Astrocyte (in vitro differentiated cells and primary cell): ENCODE results near the gene OTOP3. TPM values are rescaled to one million over a fixed set of nuclear protein-coding genes. Genes with fewer than 3 reads are reported as not detected.
"Not testable (repeated sequence)": the region's sequence is repeated elsewhere in the genome, so short reads cannot be mapped to it uniquely, and the experiment has no call there.

Source experiments
- DNase-seq: peaks from one replicate; pipeline ENCODE4 v3.0.0-alpha.2; 2010; ENCODE audit warnings: low read depth
- FAIRE-seq: peaks from 2 replicates; lab custom pipeline; 2011; peaks lifted over from hg19 to GRCh38; lab: Jason Lieb, UNC
- H2AFZ ChIP-seq: 2 replicates; pipeline ENCODE4 v1.6.0; 2012; ENCODE audit warnings: low read depth, low read length, inconsistent platforms
- H3K27ac ChIP-seq: 2 replicates; pipeline ENCODE4 v1.5.1; 2011; ENCODE audit warnings: low read depth, low read length, inconsistent platforms
- H3K27me3 ChIP-seq: 2 replicates; pipeline ENCODE4 v1.6.0; 2011; ENCODE audit warnings: low read length, inconsistent platforms; ENCODE audit not compliant: insufficient read depth
- H3K36me3 ChIP-seq: 2 replicates; pipeline ENCODE4 v1.5.1; 2011; ENCODE audit warnings: low read length, inconsistent platforms; ENCODE audit not compliant: insufficient read depth
- H3K4me1 ChIP-seq: 2 replicates; pipeline ENCODE4 v1.5.1; 2011; ENCODE audit warnings: low read length, inconsistent platforms; ENCODE audit not compliant: insufficient read depth
- H3K4me2 ChIP-seq: 2 replicates; pipeline ENCODE4 v1.6.0; 2012; ENCODE audit warnings: low read length, inconsistent platforms
- H3K4me3 ChIP-seq: 2 replicates; pipeline ENCODE4 v1.5.1; 2011; ENCODE audit warnings: low read depth, mild to moderate bottlenecking, low read length, inconsistent platforms; ENCODE audit not compliant: insufficient read depth
- H3K79me2 ChIP-seq: 2 replicates; pipeline ENCODE4 v1.6.0; 2012; ENCODE audit warnings: mild to moderate bottlenecking, low read length, inconsistent platforms; ENCODE audit not compliant: insufficient read depth
- H3K9ac ChIP-seq: 2 replicates; pipeline ENCODE4 v1.6.0; 2012; ENCODE audit warnings: mild to moderate bottlenecking, low read length, inconsistent platforms
- H3K9me3 ChIP-seq: 2 replicates; pipeline ENCODE4 v1.5.1; 2012; ENCODE audit warnings: low read depth, mild to moderate bottlenecking, low read length, inconsistent platforms; ENCODE audit not compliant: insufficient read depth
- H4K20me1 ChIP-seq: 2 replicates; pipeline ENCODE4 v1.6.0; 2012; ENCODE audit warnings: low read length, inconsistent platforms; ENCODE audit not compliant: insufficient read depth
- H3K27ac Mint-ChIP-seq: one replicate; pipeline ENCODE4 v1.8.0; 2021; ENCODE audit warnings: mild to moderate bottlenecking, mixed read lengths; ENCODE audit not compliant: unreplicated experiment
- H3K27me3 Mint-ChIP-seq: one replicate; pipeline ENCODE4 v1.8.0; 2021; ENCODE audit warnings: low read depth, mixed read lengths; ENCODE audit not compliant: unreplicated experiment
- H3K36me3 Mint-ChIP-seq: one replicate; pipeline ENCODE4 v1.8.0; 2021; ENCODE audit warnings: low read depth, mixed read lengths; ENCODE audit not compliant: unreplicated experiment
- H3K4me1 Mint-ChIP-seq: one replicate; pipeline ENCODE4 v1.8.0; 2021; ENCODE audit warnings: low read depth, mixed read lengths; ENCODE audit not compliant: unreplicated experiment
- H3K4me3 Mint-ChIP-seq: one replicate; pipeline ENCODE4 v1.8.0; 2021; ENCODE audit warnings: mild to moderate bottlenecking, moderate library complexity, mixed read lengths; ENCODE audit not compliant: unreplicated experiment
- H3K9me3 Mint-ChIP-seq: one replicate; pipeline ENCODE4 v1.8.0; 2021; ENCODE audit warnings: mild to moderate bottlenecking, mixed read lengths; ENCODE audit not compliant: unreplicated experiment
- CTCF ChIP-seq: IDR thresholded peaks from 2 replicates; pipeline ENCODE4 v1.5.1; 2011; ENCODE audit warnings: low read depth, mild to moderate bottlenecking, inconsistent platforms, low read length, moderate library complexity; ENCODE audit not compliant: insufficient read depth
- EZH2 ChIP-seq: IDR thresholded peaks from 2 replicates; pipeline ENCODE4 v1.6.1; 2012; ENCODE audit warnings: mild to moderate bottlenecking, low read length, inconsistent platforms; ENCODE audit not compliant: insufficient read depth
- total RNA-seq: library from RNA; stranded (reverse); gene quantifications from 2 replicates; pipeline ENCODE4 v1.2.1, GENCODE V29; 2021

The OTOP3 gene
- total RNA-seq, 1 donor from 2014 or later = not detected

GRCh38 chr17:74903034-74903433 is 32.7 kb upstream of the OTOP3 start:
- Mint-ChIP-seq H3K4me1 (no peaks in the 10 kb centered on the region), H3K36me3 (no peaks in the 10 kb centered on the region), H3K9me3 (peaks cover 7% of the 10 kb centered on the region), H3K27ac (no peak overlapping the region), H3K4me3 (no peak overlapping the region), H3K27me3 (peaks cover 55% of the 10 kb centered on the region)
- H3K27me3 ChIP-seq = peaks cover 5% of the 10 kb centered on the region
- FAIRE-seq = no peak
- H3K36me3 ChIP-seq = no peaks in the 10 kb centered on the region
- H2AFZ ChIP-seq = no peak overlapping the region
- no peaks in the 10 kb centered on the region for H3K79me2 ChIP-seq
- no peak overlapping the region for H3K9ac ChIP-seq
- no peak overlapping the region for H3K27ac ChIP-seq
- H3K4me1 ChIP-seq = no peaks in the 10 kb centered on the region
- H3K4me2 ChIP-seq = no peak overlapping the region
- no peaks in the 10 kb centered on the region for H3K9me3 ChIP-seq
- no peak for DNase-seq
- no peaks in the 10 kb centered on the region for H4K20me1 ChIP-seq
- no peak overlapping the region for H3K4me3 ChIP-seq
- TF ChIP-seq EZH2 (no peak), CTCF (no peak)

- H3K9me3 ChIP-seq = no peaks in the 10 kb centered on the region
- H3K36me3 ChIP-seq = no peaks in the 10 kb centered on the region
- no peaks in the 10 kb centered on the region for H3K4me1 ChIP-seq
- no peaks in the 10 kb centered on the region for H3K36me3 Mint-ChIP-seq
- no peaks in the 10 kb centered on the region for H3K79me2 ChIP-seq
- H3K4me1 Mint-ChIP-seq = no peaks in the 10 kb centered on the region
- H4K20me1 ChIP-seq = no peaks in the 10 kb centered on the region
- peaks cover 55% of the 10 kb centered on the region for H3K27me3 Mint-ChIP-seq
- no peak for TF ChIP-seq EZH2
- no peak for TF ChIP-seq CTCF
- no peak overlapping the region for H3K4me2 ChIP-seq
- no peak overlapping the region for H2AFZ ChIP-seq
- no peak overlapping the region for H3K27ac Mint-ChIP-seq
- no peak overlapping the region for H3K4me3 Mint-ChIP-seq
- H3K4me3 ChIP-seq = no peak overlapping the region
- H3K9me3 Mint-ChIP-seq = peaks cover 9% of the 10 kb centered on the region
- H3K27ac ChIP-seq = no peak overlapping the region
- FAIRE-seq = no peak
- H3K9ac ChIP-seq = no peak overlapping the region
- peaks cover 5% of the 10 kb centered on the region for H3K27me3 ChIP-seq
- no peak for DNase-seq
Measured at GRCh38 chr17:74903671-74904070, 32.0 kb upstream of the OTOP3 start.

GRCh38 chr17:74904687-74905409 is 30.9 kb upstream of the OTOP3 start:
- H3K4me3 Mint-ChIP-seq = no peak overlapping the region
- H3K27me3 Mint-ChIP-seq = peaks cover 58% of the 10 kb centered on the region
- H3K36me3 ChIP-seq = no peaks in the 10 kb centered on the region
- DNase-seq (no peak), FAIRE-seq (no peak)
- H3K4me3 ChIP-seq = no peak overlapping the region
- H3K9ac ChIP-seq = no peak overlapping the region
- no peak for TF ChIP-seq CTCF
- no peak for TF ChIP-seq EZH2
- peaks cover 9% of the 10 kb centered on the region for H3K9me3 Mint-ChIP-seq
- no peak overlapping the region for H3K4me2 ChIP-seq
- no peaks in the 10 kb centered on the region for H4K20me1 ChIP-seq
- H3K79me2 ChIP-seq = no peaks in the 10 kb centered on the region
- H3K9me3 ChIP-seq = no peaks in the 10 kb centered on the region
- H2AFZ ChIP-seq = no peak overlapping the region
- no peak overlapping the region for H3K27ac Mint-ChIP-seq
- H3K27ac ChIP-seq = no peak overlapping the region
- no peaks in the 10 kb centered on the region for H3K36me3 Mint-ChIP-seq
- H3K4me1 Mint-ChIP-seq = no peaks in the 10 kb centered on the region
- H3K4me1 ChIP-seq = no peaks in the 10 kb centered on the region
- H3K27me3 ChIP-seq = peaks cover 5% of the 10 kb centered on the region

GRCh38 chr17:74906214-74906793 is 29.4 kb upstream of the OTOP3 start:
- FAIRE-seq, H3K36me3 ChIP-seq, H3K4me1 Mint-ChIP-seq, DNase-seq, H3K27me3 ChIP-seq, H4K20me1 ChIP-seq, H2AFZ ChIP-seq, H3K36me3 Mint-ChIP-seq, H3K4me3 ChIP-seq, H3K27ac ChIP-seq, H3K79me2 ChIP-seq, H3K9me3 ChIP-seq, H3K9ac ChIP-seq, H3K4me2 ChIP-seq, H3K4me3 Mint-ChIP-seq, H3K4me1 ChIP-seq, H3K27ac Mint-ChIP-seq: not testable (repeated sequence)
- Mint-ChIP-seq H3K9me3 (peaks cover 11% of the 10 kb centered on the region), H3K27me3 (peaks cover 60% of the 10 kb centered on the region)
